Stimulated activated CD4-positive, alpha-beta T cell treated with anti-CD3 and anti-CD28 coated beads, TNF-alpha, amount 100 ng/mL, for 1 hour (primary cell): ENCODE data around the gene CREB3L4.
"Not testable (repeated sequence)": the region's sequence is repeated elsewhere in the genome, so short reads cannot be mapped to it uniquely, and the experiment has no call there.

Source experiments
- DNase-seq, 3 donors: peaks; one replicate each; pipeline ENCODE4 v3.0.0-alpha.2; 2020; ENCODE audit warnings: low read depth in 3 of 3, low spot score in 1 of 3

The CREB3L4 gene

DNA sequence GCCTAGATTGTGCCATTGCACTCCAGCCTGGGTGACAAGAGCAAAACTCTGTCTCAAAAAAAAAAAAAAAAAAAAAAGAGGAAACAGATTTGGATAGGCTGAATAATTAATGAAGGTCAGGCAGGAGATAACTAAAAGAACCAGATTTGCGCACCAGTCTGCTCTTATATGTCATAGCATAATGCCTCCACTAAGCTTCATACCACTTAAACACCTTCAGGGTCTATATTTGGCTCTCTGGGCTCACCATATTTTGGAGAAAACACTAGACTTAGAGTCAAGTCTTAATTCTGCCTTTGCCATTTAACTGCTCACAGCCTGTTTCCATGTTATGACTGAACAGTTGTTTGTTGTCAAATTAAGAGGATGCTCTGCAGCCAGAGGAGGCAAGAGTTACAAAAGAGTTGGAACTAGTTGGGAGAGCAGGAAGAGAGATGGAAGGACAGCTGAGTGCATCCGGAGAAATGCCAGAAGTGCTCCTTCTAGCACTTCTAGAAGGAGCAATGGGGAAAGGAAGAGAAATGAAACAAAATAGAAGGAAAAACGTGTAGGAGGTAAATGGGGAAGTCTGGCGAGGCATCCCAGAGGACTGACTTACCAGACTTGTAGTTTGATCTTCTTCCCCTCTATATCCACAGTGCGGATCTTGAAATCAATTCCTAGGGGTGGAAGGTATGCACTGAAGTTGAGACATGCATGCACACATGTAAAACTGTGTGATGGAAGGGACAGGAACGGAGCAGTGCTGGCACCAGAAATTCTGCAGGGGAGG, 16.6 kb downstream of the CREB3L4 start:
- no peak for DNase-seq

DNA sequence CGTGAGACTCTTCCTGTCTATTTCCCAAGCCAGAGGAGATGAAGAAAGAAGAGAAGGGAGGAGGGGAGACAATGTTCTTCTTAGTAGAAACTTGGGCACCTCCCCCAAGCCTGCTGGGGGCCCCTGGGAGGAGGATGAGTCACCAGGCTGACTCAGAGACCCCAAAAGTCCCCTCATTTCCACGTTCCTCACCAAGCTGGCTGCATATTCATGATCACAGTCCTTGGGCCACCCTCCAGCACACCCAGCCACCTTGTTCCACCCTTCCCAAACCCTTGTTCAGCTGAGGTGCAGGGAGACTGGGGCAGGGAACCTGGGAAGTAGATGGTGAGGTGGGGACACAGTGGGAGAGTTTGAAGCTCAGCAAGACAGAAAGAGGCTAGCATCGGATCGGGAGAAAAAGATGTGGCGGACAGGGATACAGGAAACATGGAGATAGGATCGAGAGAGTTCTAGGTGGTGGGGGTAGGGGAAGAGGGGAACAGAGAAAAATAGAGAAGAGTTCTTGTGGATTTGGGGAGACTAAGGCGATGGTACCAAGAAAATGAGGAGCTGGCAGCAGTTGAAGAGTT, 17.7 kb downstream of the CREB3L4 start:
- DNase-seq, result peak in 1 of 3 donors; percentile 41

DNA sequence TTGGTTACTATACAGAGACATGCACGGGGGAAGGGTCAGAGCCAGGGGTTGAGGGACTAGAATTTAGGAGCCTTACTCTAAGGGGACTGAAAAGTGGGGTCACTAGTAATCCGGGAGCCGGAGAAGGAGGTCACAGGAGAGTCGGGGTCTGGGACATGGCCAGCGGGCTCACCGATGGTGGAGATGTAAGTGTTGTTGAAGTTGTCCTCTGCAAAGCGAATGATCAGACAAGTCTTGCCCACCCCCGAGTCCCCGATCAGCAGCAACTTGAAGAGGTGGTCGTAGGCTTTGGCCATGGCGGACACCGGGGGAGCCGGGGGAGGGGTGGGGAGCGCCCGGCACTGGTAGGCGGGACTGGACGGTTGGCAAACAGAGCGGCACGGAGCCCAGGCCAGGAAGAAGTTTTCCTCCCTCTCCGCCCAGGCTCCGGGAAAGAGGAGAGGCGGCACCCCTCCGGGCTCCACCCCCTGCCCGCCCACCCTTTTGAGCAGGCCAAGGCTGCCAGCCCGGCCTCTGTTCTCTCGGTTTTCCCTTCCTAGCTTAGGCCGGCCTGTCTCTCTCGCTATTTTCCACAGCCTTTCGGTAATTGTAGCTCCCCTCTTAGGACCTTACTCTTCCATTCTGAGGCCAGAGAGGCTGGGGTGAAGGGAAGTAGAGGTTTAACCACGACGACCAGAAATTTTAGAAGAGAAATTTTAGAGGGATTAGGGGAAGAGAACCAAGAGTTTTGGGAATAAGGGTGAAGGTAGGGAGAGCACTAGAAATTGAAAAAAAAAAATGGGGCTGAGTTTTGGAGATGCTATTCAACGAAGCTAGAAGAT, 18.4 kb downstream of the CREB3L4 start, which contains the start of gene RAB13:
TSS of gene RAB13 (minus strand) at position 399 of the 821 bp plus-strand sequence. CDS start at position 296, 103 bp downstream.
- DNase-seq, result no peak

DNA sequence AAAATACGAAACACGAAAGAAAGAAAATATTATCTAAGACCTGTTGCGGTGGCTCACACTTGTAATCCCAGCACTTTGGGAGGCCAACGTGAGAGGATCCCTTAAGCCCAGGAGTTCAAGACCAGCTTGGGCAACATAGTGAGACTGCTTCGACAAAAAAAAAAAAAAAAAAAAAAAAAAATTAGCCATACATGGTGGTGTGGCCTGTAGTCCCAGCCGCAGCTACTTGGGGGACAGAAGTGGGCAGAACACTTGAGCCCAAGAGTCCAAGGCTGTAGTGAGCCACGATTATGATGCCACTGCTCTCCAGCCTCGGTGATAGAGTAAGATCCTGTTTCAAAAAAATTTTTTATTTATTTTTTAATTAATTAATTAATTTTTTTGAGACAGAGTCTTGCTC, 19.9 kb downstream of the CREB3L4 start:
- no peak for DNase-seq

DNA sequence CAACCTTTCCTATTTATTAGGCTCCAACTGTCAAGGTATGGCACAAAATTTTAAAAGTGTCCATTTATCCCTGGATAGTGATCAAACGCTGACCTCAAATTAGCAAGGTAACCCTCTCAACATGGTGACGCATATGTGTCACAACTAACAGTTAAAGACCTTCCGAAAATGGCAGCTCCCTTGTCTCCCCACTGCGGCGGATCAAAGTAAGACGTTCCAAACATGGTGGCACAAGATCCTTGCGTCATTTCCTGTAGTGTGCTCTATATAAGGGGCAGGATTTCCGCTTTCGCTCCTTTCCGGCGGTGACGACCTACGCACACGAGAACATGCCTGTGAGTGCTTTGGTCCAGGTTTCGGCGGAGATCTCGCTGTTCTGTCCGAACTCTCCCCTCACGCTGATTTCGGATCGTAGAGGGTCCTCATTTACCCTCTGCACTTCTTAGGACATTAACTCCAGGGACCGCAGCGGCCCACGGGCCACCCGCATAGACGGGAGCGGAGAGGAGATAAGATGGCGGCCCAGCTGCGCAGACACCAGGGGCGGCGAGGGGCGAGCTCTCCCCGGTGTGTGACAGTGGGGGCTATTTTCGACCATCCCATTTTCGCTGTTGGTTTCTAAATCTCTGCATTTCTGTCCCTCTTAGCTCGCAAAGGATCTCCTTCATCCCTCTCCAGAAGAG, 22.9 kb downstream of the CREB3L4 start, which contains the start of gene RPS27:
TSS of gene RPS27 (plus strand) at position 295 of the 683 bp plus-strand sequence. CDS start at position 330, 35 bp downstream.
- DNase-seq, result peak; percentile 63 to 84 (median 78)

DNA sequence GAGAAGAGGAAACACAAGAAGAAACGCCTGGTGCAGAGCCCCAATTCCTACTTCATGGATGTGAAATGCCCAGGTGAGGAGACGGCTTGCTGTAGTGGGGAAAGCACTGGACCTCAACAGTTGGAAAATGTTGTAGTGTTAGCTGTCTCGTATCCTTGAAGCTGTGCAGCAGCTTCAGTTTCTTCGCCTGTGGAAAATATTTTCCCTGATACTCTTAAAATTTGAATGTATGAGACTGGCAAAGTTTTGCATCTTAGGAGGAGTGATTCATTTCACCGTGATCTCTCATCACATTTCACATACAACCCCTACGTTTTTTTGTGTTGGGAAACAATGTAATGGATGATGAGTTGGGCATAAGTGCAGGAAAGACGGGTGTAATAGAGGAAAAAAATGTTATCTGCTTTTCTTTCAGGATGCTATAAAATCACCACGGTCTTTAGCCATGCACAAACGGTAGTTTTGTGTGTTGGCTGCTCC, 23.5 kb downstream of the CREB3L4 start:
- no peak for DNase-seq

DNA sequence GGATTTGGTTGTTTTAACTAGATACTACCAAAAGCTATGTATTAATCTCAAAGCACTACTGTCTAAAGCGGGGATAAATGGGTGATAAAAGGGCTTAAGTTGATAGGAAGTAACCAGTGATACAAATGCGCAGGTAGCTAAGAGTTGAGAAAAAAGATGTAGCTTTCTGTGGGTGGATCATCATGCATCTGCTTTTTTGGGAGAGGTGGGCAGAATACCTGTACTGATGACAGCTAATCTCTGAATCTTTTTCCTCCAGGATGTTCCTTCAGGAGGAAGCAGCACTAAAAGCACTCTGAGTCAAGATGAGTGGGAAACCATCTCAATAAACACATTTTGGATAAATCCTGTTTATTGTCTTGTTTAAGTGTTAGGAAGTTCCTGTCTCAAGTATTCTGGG, 24.1 kb downstream of the CREB3L4 start:
- no peak for DNase-seq

DNA sequence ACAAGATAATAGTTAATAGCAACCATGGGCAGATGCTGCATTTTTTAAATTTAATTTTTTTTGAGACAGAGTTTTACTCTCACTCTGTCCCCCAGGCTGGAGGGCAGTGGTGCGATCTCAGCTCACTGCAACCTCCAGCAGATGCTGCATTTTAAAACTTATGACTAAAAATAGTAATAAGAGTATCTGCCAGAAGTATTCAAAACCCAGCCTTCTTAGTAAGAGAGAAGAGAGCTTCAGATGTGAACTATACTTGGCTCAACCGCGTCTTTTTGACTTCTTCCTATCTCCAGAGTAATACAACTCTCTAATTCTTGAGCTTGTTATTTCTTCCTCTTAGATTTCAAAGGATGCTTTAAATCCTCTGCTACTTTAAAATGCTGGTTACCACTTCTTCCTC, 27.5 kb downstream of the CREB3L4 start:
- DNase-seq, result no peak

DNA sequence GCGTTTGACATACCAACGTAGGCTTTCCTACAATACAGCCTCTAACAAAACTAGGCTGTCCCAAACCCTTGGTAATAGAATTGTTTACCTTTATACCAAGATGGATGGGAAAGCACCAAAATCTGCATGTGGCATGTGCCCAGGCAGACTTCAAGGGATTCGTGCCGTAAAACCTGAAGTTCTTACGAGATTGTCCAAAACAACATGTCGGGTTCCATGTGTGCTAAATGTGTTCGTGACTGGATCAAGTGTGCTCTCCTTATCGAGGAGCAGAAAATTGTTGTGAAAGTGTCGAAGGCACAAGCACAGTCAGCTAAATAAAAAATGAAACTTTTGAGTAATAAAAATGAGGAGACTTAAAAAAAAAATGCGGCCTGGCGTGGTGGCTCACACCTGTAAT, 27.9 kb downstream of the CREB3L4 start:
- DNase-seq, result no peak

DNA sequence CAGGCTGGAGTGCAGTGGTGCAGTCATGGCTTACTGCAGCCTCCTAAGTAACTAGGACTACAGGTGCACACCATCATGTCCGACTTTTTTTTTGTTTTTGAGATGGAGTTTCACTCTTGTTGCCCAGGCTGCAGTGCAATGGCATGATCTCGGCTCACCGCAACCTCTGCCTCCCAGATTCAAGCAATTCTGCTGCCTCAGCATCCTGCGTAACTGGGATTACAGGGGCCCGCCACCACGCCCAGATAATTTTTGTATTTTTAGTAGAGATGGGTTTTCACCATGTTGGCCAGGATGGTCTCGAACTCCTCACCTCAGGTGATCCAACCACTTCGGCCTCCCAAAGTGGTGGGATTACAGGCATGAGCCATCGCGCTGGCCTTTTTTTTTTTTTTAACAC, 29.2 kb downstream of the CREB3L4 start:
- not testable (repeated sequence) for DNase-seq

DNA sequence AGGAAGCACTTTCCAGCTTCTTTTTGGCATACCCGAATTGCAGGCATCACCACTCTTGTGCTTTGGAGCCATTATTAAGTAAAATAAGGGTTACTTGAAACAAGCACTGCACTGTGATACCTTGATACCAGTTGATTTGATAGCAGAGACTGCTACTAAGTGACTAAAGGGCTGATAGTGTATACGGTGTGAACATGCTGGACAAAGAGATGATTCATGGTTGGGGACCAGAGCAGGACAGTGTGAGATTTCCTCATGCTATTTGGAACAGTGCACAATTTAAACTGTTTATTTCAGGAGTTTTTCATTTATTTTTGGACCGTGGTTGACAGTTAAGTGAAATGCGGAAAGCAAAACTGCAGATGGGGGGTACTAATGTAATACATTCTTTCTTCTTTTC, 32.7 kb downstream of the CREB3L4 start:
- DNase-seq, result no peak

DNA sequence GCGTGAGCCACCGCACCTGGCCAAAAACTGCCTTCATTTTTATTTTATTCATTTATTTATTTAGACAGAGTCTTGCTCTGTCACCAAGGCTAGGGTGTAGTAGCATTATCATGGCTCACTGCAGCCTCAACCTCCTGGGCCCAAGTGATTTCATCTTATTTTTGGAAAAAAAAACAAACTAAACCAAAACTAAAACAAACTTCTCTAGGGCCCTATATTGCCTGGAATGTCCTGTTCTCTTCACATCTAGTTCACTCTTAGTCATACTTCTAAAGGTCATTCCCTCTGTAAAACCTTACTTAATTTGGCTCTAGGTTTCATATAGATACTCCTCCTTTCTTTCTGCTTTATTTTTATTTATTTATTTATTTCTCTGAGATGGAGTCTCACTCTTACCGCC, 38.4 kb downstream of the CREB3L4 start:
- no peak for DNase-seq

DNA sequence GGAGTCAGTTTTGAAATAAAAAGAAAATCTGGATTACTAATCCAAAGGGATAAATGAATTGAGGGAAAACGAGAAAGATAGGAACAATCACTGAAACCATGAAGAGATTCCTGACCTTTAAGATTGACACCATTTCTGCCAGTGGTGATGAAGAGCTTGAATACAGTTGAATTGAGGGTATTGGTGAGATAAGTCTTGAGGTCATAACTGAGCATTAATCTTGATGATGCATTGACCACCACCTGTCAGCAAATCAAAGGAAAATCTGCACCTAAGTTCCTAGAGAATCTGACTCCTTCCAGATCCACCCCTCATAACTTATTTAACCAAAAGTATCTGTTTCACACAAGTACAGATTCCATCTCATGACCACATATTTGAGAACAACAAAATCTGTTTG, 44.4 kb downstream of the CREB3L4 start:
- DNase-seq, result no peak

DNA sequence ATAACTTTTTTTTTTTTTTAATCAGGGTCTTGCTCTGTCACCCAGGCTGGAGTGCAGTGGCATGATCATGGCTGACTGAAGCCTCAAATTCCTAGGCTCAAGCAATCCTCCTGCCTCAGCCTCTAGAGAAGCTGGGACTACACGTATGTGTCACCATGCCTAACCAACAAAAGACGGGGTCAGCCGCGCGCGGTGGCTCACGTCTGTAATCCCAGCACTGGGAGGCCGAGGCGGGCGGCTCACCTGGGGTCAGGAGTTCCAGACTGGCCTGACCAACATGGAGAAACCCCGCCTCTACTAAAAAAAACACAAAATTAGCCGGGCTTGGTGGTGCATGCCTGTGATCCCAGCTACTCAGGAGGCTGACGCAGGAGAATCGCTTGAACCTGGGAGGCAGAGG, 44.8 kb downstream of the CREB3L4 start:
- not testable (repeated sequence) for DNase-seq

DNA sequence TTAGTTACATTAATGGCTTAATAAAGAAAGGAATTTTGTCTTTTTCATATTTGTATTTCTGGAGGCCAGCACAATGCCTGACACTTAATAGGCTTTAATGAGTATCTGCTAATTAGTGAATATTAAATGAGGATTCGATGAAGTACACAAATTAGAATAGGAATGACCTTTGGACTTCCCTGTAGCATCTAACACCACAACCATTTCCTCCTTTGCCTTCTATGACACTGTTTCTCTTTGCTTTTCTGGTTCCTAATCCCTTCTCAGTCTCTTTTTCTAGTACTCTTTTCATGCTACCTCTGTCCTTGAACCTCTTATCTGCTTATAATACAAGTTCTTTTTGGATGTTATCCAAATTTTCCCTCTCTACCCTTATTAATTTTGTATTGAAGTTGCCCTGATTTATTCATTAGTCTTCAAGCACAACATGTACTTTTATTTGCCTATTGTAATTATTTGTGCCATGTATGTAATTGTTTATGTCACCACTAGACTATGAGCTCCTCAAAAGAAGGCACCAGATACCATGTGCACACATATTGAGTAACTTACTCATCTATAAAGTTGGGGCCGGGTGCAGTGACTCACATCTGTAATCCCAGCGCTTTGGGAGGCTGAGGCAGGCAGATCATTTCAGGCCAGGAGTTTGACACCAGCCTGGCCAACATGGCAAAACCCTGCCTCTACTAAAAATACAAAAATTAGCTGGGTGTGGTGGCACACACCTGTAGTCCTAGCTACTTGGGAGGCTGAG, 46.6 kb downstream of the CREB3L4 start:
- DNase-seq, result no peak

DNA sequence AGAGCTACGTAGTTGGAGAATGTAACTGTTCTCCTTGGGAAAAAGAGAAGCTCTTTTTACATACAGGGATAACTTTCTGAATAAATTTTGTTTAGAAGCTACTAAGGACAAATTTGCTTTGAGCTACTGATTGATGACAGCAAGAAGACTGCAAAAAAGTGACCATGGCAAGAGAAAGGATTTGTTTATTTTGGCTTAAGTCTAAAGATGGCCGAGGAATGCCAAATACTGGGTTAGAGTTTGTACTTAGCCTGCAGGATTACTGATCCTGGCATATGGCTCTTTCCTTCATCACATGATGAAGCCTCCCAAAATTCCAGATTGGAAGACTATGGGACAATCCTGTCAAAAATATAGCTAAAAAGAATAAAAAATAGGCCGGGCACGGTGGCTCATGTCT, 51.6 kb downstream of the CREB3L4 start:
- DNase-seq, result no peak

DNA sequence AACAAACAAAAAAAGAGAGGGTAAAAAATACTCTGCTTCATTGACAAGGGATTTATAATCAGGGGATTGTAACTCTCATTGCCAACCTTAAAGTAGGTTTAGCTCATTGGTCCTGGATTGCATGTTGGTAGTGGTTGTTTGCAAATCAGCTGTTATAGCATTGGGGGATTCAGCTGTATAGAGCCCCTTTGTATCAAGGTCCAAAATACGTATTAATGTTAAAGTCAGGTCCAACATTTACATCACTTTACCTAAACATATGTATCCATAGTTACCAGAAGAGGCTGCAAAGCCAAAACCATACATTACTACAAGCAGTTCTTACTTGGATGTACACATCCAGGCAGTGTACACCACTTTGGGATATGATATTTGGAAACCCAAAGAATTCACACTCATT, 52.2 kb downstream of the CREB3L4 start:
- DNase-seq, result no peak
